ENCODE data around the gene LMAN2L.

The LMAN2L gene

DNA sequence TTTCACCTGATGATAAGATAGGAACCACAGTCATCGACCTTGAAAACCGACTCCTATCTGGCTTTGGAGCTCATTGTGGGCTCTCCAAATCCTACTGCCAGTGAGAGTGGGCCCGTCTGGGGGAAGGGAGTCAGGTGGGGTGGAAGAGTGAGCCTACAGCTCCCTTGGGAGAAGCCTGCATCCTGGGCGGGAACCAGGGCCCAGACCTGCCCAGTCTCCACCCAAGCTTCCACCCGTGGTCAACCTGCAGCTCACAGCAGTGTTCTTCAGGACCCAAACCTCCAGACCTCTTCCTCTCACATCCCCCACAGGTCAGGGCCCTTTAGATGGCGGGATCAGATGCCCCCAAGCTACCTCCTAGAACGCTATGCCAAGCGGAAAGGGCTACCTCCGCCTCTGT, 40.2 kb downstream of the LMAN2L start:
- TF ChIP-seq, protein P1, sequence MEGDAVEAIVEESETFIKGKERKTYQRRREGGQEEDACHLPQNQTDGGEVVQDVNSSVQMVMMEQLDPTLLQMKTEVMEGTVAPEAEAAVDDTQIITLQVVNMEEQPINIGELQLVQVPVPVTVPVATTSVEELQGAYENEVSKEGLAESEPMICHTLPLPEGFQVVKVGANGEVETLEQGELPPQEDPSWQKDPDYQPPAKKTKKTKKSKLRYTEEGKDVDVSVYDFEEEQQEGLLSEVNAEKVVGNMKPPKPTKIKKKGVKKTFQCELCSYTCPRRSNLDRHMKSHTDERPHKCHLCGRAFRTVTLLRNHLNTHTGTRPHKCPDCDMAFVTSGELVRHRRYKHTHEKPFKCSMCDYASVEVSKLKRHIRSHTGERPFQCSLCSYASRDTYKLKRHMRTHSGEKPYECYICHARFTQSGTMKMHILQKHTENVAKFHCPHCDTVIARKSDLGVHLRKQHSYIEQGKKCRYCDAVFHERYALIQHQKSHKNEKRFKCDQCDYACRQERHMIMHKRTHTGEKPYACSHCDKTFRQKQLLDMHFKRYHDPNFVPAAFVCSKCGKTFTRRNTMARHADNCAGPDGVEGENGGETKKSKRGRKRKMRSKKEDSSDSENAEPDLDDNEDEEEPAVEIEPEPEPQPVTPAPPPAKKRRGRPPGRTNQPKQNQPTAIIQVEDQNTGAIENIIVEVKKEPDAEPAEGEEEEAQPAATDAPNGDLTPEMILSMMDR (IDR thresholded peaks at IDR 0.05): no peak

DNA sequence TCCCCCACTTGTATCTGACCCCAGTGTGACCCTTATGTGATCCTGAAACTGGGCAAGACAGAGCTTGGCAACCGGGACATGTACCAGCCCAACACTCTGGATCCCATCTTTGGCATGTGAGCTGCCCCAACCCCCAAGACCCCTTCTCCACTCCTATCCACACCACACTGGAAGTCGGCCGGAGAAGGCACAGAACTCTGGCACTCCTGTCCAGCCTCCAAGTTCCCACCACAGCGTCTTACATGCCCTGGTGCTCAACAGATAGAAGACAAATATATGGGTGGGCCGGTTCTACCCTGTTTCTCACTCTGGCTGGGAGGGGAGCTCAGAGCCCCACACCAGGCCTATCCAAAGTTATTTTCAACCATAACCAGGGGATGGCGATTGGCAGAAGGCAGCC, 40.8 kb downstream of the LMAN2L start:
- TF ChIP-seq, protein P1 (IDR thresholded peaks at IDR 0.05): no peak

DNA sequence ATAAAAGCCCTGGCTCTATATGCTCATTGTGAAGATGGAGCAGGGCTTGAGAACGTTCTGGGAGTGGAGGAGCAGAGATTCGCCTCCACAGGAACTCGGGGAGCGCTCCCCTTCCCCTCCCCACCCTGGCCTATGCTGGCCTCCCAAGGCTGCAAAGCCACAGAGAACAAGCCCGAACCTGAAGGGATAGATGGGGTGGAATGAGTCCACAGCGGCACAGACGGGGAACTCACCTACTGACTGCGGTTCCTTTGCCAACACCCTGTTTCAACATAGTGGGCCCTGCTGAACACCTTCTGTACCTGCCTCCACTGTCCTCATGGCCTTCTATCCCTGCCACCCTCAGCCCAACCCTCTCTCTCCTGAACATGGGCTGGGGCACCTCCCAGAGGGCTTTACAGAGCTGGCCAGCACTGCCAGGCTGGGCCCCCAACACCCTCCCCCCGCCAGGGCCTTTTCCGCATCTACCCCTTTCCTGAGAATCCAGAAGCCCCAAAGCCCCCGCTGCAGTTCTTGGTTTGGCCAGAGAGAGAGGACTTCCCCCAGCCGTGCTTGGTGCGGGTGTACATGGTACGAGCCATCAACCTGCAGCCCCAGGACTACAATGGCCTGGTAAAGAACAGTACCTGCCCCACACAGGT, 41.5 kb downstream of the LMAN2L start:
- TF ChIP-seq, protein P1 (IDR thresholded peaks at IDR 0.05): no peak

DNA sequence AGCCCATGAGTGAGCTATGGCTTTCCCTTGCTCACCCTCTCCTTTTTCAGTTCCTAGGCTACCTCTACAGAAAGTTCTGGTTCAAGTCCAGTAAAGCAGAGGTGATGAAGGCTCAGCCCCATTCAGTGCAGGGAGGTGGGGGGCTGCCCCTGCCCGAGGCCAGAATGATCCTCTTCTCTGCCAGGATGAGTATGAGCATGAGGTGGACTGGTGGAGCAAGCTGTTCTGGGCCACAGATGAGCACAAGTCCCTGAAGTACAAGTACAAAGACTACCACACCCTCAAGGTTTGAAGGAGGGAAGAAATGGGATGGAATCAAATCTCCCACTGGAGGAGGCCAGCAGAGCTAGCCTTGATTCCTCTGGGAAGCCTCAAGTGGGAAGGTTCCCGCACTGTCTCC, 42.4 kb downstream of the LMAN2L start:
- TF ChIP-seq, protein P1 (IDR thresholded peaks at IDR 0.05): no peak

DNA sequence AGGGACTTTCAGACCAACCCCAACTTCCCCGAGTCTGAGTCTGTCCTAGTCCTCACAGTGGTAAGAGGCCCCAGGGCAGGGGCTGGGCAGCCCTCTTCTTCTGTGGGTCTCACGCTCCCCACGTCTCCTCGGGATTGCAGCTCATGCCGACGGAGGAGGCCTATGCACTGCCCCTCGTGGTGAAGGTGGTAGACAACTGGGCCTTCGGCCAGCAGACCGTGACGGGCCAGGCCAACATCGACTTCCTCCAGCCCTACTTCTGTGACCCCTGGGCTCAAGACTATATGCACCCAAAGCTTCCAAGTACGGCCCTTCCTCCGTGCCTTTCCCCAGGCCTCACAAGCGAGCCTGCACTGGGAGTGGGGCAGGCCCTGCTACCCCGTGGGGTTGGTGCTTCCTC, 44.3 kb downstream of the LMAN2L start:
- TF ChIP-seq, protein P1 (IDR thresholded peaks at IDR 0.05): no peak

DNA sequence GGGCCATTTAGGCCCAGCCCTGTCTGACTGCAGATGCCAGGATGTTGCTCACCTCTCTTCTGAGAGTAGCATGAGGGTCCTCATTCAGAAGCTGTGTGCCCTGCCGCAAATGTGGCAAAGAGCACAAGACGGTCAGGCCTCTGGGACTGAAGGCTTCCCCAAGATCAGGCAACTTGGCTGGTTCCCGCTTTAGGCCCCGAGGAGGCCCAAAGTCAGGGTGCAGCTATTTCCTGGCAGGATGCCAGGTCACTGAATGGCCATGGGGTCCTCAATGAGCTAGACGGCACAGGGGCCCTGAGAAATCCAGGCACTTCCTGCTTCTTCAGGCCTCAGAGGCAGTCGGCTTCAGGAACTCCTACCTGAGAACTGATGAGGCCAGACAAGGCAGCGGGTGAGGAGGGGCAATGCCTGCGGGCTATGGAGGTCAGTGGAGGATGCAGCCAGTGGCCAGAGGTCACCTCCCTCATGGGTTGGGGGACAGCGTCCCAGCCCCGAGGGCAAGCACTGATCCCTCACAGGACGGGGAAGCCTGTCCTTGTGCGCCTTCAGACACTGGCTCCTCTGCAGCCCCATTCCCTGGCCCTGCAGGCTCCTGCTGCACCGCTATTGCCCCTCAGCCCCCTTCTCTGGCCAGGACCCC, 44.9 kb downstream of the LMAN2L start:
- TF ChIP-seq, protein P1 (IDR thresholded peaks at IDR 0.05): no peak

DNA sequence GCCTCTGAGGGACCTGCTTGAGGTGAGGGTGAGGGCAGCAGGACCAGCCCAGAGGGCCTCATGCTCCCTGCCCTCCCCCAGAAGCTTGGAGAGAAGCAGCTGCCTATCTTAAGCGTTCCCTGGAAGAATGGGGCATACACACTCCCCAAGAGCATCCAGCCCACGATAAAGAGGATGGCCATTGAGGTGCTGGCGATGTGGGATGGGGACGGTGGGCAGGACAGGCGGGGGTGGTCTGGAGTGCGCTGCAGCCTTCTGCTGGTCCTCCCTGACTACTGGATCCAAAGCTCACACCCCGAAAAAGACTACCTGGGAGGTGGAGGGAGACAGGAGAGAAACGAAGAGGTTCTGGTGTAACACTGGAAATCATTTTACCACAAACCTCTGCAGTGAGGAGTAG, 45.6 kb downstream of the LMAN2L start:
- TF ChIP-seq, protein P1 (IDR thresholded peaks at IDR 0.05): no peak
